Stimulated activated CD8-positive, alpha-beta memory T cell treated with anti-CD3 and anti-CD28 coated beads, Interleukin-15, amount 100 ng/mL, for 48 hours (primary cell): ENCODE results near the gene SLC6A6.
"Not testable (repeated sequence)": the region's sequence is repeated elsewhere in the genome, so short reads cannot be mapped to it uniquely, and the experiment has no call there.

ENCODE experiments used
- DNase-seq, 2 donors: peaks; one replicate each; pipeline ENCODE4 v3.0.0-alpha.2; 2020; ENCODE audit warnings: low read depth in 2 of 2

SLC6A6 gene

GRCh38 chr3:14398797-14399106 lies 3.7 kb upstream of the SLC6A6 start:
- no peak for DNase-seq

DNA sequence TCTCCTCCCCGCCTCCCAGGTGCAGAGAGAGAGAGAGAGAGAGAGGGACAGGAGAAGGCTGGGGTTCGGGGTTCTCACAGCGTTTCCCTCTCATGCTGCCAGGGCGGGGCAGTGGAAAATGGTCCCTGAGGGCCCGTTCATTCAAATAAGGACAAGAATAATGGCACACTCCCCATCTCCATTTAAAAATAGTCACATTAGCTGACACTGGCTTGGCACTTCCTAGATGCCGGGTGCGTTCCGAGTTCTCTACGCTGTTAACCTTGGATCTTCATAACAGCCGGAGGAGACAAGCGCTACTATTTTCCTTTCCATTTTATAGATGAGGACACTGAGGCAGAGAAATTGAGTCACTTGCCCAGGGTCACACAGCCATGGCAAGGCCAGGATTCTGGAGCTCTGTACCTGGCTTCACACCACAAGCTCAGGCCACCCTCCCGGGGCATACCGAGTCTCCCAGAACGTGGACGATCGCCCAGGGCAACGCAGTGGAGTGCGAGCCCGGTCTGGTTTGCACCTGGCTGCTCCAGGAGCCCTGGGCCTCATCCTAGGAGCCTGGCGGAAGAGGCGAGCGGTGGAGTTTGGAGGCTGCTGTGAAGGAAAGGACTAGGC lies 608 bp upstream of the SLC6A6 start:
- no peak for DNase-seq

GRCh38 chr3:14403619-14404155 lies 1.3 kb downstream of the SLC6A6 start:
- DNase-seq: no peak

DNA sequence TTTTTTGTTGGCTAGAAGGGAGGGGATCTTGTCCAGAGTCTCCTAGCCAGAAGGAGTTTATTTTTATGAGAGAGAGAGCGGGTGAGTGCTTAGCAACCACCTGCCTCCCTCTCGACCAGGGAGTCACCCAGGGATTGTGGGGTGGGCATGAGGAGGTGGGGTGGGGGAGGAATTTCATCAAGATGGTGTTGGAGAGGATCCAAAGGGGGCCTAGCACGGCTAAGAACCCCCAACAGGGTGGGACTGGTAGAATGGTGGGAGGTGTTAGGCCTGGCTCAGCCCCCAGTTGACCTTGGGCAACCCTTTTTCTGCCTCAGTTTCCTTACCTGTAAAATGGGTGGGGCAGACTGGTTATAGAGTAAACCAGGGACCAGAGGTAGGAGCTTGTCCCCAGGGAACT lies 1.8 kb downstream of the SLC6A6 start:
- no peak for DNase-seq

GRCh38 chr3:14404631-14405359 lies 2.4 kb downstream of the SLC6A6 start:
- no peak for DNase-seq

DNA sequence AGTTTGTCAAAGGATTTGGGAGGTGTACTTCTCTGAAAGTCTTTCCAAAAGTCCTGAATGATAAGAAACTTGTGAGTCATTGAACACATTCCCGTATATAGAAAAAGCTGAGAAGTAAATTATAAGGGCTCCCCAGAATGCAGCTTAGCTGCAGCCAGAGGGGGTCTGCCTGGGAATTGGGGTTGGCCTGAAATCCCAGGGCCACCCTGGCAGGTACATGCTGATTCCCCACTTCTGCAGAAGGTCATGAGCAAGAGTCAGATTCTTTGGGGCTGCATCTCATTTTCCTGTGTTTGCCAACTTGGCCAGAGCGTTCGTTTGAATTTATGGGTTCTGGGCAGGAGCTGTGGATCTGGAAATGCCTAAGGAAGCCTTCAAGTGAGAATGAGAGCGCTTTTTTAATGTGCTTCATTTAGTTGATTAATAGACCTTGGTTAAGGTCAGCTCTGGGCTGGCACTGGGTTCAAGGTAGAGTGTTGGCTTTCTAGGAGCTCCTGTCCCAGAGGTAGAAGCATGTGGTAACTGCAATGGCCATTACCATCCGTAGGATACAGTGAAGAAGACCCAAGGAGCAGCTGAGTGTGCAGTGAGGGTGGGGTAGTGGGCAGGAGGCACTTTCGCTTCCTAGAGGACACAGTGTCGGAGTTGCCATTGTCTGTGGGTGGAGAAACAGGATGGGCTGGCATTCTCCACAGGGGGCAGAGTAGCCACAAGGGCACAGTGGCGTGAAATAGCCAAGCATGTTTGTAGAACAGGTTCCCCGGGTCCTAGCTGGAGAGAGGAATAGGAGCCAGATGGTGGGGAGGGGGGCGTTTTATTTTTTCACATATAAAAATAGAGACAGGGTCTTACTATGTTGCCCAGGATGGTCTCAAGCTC lies 3.2 kb downstream of the SLC6A6 start:
- DNase-seq: no peak

GRCh38 chr3:14406336-14406735 lies 3.9 kb downstream of the SLC6A6 start:
- no peak for DNase-seq

DNA sequence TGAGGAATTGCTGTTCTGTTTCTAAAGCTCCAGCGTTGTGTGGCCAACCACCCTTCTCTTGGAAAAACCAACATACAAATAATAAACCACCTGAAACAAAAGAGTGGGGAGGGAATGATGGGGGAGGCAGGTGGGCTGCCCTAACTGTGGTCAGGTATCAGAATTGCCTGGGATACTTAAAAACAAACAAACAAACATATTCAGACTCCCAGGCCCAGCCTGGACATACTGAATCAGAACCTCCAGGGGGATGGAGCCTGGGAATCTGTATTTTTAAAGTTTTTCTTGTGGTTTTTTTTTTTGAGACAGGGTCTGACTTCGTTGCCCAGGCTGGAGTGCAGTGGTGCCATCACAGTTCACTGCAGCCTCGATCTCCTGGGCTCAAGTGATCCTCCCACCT lies 4.4 kb downstream of the SLC6A6 start:
- no peak for DNase-seq

DNA sequence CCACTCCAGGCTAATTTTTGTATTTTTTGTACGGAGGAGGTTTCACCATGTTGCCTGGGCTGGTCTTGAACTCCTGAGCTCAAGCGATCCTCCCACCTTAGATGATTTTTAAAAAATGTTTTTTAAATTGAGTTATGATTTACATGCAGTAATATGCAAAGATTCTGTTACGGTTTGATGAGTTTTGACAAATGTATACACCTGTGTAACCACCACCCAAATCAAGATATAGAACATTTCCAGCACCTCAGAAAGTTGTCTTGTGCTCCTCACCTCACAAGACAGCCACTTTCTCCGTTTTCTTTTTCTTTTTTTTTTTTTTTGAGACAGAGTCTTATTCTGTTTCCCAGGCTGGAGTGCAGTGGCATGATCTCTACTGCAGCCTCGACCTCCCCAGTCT lies 4.8 kb downstream of the SLC6A6 start:
- DNase-seq: no peak

DNA sequence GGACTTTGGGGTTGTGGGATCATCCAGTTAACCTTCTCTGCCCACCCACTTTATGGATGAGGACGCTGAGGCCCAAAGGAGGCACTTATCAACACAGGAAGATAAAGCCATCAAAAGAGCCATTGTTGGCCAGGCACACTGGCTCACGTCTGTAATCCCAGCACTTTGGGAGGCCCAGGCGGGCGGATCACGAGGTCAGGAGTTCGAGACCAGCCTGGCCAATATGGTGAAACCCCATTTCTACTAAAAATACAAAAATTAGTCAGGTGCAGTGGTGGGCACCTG lies 7.3 kb downstream of the SLC6A6 start:
- not testable (repeated sequence) for DNase-seq

DNA sequence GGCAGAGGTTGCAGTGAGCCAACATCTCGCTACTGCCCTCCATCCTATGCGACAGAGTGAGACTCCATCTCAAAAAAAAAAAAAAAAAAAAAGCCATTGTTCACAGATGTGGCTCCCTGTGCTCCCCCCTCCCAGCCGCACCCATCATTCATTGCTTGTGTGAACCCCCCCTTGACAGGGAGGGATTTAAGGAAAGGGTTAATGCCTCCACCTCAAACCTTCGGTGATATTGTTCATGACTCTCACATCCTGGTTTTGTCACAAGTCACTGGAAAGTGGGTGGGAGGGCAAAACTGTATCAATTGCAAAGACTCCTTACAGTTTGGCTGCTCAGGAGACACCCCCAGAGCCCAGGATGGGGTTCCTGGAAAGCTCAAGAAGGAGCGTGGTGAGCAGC lies 7.7 kb downstream of the SLC6A6 start:
- DNase-seq: no peak

DNA sequence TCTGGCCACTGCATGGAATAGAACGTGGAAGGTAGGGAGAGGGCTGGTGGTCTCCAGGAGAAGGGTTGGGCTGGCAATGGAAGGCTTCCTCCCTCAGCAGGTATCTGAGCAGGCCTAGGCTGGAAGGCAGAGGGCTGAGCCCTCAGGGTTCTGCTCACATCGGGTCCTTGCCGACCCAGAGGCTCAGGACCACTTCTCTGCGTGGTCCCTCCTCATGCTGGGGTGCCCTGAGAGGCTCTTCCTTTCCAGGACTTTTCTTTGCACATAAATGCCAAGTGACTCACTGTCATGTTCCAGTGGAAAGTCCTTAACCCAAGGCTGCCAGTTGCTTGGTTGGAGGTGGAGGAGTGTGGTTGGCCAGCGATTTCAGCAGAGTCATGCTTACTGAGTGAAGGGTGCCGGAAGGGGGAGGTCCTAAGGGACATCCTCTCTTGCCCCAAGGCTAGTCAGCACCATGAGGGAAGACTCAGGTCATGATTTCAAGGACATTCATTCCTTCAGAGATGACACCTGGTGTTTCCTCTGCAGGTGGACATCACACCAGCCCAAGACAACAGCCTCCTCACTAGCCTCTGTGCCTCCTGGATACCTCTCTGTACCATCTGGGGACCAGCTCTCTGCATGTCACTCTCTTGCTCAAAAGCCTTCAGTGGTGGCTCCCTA lies 8.2 kb downstream of the SLC6A6 start:
- DNase-seq: no peak

DNA sequence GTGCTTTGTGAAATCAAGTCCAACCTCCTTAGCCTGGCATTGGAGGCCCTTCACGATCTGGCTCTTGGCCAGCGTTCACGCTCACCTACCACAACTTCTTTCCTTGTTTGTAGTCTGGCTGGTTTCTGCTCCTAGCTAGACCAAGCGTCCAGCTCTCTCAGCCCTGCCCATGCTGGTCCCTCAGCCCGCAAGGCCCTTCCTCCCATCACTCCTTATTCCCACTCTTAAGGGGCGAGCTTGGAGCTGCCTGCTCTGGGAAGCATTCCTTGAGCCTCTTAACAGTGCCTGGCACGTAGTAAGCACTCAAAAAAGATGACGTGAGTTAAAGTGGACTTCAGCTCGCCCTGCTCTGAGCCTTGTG lies 8.7 kb downstream of the SLC6A6 start:
- no peak for DNase-seq

- no peak for DNase-seq
These were observed 9.6 kb downstream of the SLC6A6 start for GRCh38 chr3:14411988-14412387.

- no peak for DNase-seq
These were observed 10.5 kb downstream of the SLC6A6 start for GRCh38 chr3:14412831-14413380.

DNA sequence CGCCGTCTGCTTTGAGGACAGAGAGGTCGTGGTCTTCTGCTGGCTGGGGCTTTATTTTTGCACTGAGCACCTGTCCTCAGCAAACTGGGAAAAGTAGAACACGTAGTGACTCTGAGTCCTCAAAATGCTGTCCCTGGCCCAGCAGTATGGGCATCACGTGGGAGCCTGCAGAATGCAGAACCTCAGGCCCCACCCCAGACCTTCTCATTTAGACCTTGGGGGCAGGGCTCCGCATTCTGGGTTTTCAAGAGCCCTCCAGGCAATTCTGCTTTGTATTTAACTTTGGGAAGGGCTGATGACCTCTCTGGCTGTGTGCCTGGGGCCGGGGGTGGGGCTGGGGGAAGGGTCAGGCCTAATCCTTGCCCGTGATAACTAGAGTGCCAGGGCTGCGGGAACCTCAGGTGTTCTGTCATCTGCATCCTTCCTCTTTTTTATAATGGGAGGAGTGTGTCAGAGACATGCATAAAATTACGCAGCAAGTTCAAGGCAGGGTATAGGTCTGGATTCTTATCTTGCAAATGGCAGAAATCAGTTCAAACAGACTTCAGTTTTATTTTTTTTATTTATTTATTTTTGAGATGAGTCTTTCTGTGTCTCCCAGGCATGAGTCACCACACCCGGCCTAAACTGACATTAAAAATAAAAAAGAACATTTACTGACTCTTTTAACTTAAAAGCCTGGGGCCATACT lies 11.1 kb downstream of the SLC6A6 start:
- DNase-seq: no peak

DNA sequence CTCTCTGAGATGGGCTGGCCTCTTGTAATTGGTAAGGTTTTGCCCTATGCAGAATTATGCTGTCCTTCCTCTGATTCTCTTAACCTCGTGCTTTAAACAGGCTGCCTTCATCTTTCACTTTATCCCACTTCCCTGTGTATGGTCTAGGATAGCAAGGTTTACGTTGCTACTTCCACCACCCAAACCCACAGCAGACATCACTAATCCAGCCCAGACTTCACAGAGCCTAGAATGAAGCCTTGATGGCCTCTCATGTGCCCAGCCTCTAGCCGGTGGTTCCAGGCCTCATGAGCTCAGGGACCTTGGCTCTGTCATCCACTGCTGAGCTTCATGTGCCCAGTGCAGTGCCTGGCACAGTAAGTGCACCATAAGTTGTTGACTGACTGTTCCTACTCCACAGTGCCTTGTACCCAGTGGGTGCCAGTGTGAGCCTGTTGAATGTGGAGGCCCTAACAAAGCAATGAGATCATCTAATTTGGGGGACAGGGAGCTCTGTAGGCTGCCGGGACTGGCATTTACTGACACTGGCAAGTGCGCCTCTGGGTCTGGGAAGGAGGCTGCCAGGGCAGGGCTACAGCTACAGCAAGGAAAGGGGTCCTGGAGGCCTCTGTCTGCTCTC lies 12.5 kb downstream of the SLC6A6 start:
- no peak for DNase-seq

DNA sequence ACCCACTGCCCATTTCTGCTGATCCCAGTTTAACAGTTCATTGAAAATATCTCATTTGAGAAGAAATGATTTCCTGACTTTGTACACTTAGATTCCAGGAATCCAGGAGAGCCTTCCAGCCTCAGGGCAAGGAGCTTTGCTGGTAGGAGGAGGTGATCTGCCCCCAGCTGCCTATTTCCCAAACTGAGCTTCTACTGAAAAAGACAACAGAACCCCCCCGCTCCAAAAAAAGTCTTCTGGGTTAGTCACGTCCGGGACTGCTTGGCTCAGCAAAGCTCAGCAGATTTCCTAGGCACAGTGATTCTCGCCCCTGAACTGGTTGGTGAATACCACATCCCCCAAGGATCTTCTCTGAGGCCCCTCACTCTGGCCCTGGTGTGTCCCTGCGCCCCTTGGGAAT lies 13.1 kb downstream of the SLC6A6 start:
- DNase-seq: no peak

- DNase-seq: no peak
These were observed 14.0 kb downstream of the SLC6A6 start for GRCh38 chr3:14416453-14416852.

DNA sequence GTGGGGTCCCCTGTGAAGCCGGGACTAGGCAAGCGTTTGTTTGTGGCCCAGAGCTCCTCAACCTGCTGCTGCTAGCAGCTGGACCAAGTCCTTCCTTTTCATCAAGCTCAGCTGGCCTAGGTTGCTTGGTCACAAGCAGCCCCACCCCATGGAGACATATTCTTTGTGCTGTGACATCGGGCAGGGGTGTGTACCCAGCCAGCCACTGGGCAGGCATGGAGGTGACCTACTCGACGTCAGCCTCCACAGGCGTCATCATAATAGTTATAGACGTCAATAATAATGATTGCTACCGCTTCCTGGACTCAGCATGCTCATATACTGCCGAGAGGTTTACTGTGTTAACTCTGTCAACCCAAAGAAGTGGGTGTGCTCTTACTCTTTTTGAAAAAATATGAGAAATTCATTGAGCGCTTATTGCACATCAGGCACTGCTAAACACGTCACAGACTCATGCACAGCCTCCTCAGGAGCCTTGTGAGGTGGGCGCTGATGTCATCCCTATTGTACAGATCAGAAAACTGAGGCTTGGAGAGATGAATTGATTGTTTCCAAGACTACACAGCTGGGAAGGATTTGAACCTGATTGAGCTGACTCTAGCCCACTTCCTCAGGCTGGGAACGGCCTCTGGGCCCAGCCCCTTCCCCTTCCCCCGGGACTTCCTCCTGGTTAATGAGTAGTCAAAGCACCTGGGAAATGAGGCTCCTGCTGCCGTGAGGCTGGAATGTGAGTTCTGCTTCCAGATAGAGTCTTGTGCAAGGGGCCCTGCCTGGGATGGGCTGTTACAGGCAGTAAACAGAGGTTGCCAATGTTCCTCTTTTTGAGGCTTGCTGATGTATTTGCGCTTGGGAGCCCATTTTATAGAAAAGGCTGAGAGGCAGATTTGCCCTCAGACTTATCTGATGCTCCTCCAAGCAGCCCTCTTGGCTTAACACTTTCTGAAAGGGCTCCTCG lies 16.2 kb downstream of the SLC6A6 start:
- no peak for DNase-seq
